H9 (cell line): ENCODE data around the gene AMBRA1. TPM values are rescaled to one million over a fixed set of nuclear protein-coding genes. Genes with fewer than 3 reads are reported as not detected.
A peak's percentile ranks its signal among the peaks of the same experiment; 100 is the strongest.

Experiments used
- DNase-seq: peaks from one replicate; pipeline ENCODE4 v3.0.0-alpha.2; 2017
- H2AFZ ChIP-seq: one replicate; pipeline ENCODE4 v1.6.1; 2013; ENCODE audit warnings: mild to moderate bottlenecking, low read length, control low read depth, moderate library complexity
- H2AK5ac ChIP-seq: 2 replicates; pipeline ENCODE4 v1.6.1; 2013; ENCODE audit warnings: low read length, control low read depth, mixed read lengths; ENCODE audit not compliant: insufficient read length
- H2BK120ac ChIP-seq: one replicate; pipeline ENCODE4 v1.6.1; 2013; ENCODE audit warnings: low read depth, mild to moderate bottlenecking, low read length, control low read depth, inconsistent platforms; ENCODE audit not compliant: poor library complexity, severe bottlenecking
- H2BK12ac ChIP-seq: 2 replicates; pipeline ENCODE4 v1.6.1; 2013; ENCODE audit warnings: low read length, control low read depth, mixed read lengths, low read depth; ENCODE audit not compliant: insufficient read length
- H2BK15ac ChIP-seq: 2 replicates; pipeline ENCODE4 v1.6.1; 2013; ENCODE audit warnings: low read depth, low read length, control low read depth
- H2BK20ac ChIP-seq: one replicate; pipeline ENCODE4 v1.6.1; 2013; ENCODE audit warnings: low read depth, mild to moderate bottlenecking, low read length, control low read depth, inconsistent platforms; ENCODE audit not compliant: poor library complexity, severe bottlenecking
- H2BK5ac ChIP-seq: 2 replicates; pipeline ENCODE4 v1.6.1; 2013; ENCODE audit warnings: low read length, control low read depth, mixed read lengths; ENCODE audit not compliant: insufficient read length
- H3K14ac ChIP-seq: 2 replicates; pipeline ENCODE4 v1.6.1; 2013; ENCODE audit warnings: low read length, control low read depth; ENCODE audit not compliant: insufficient read depth
- H3K18ac ChIP-seq: 2 replicates; pipeline ENCODE4 v1.6.1; 2013; ENCODE audit warnings: low read depth, mild to moderate bottlenecking, mixed read lengths, low read length, control low read depth; ENCODE audit not compliant: insufficient read length
- H3K23ac ChIP-seq: 2 replicates; pipeline ENCODE4 v1.6.1; 2013; ENCODE audit warnings: low read length, control low read depth, mixed read lengths, low read depth; ENCODE audit not compliant: insufficient read length
- H3K23me2 ChIP-seq: 2 replicates; pipeline ENCODE4 v1.6.1; 2013; ENCODE audit warnings: low read depth, mild to moderate bottlenecking, mixed read lengths, low read length, control low read depth; ENCODE audit not compliant: insufficient read length, poor library complexity, severe bottlenecking
- H3K27ac ChIP-seq: 2 replicates; pipeline ENCODE4 v1.5.1; 2013; ENCODE audit warnings: low read length, control low read depth, mixed read lengths, low read depth; ENCODE audit not compliant: insufficient read length
- H3K27me3 ChIP-seq: 2 replicates; pipeline ENCODE4 v1.6.1; 2013; ENCODE audit warnings: low read length, control low read depth, inconsistent platforms; ENCODE audit not compliant: insufficient read depth
- H3K4ac ChIP-seq: 2 replicates; pipeline ENCODE4 v1.6.1; 2013; ENCODE audit warnings: low read depth, mild to moderate bottlenecking, control low read depth, inconsistent platforms, low read length, moderate library complexity
- H3K4me1 ChIP-seq: 2 replicates; pipeline ENCODE4 v1.6.1; 2013; ENCODE audit warnings: low read length, control low read depth, inconsistent platforms; ENCODE audit not compliant: insufficient read depth
- H3K4me2 ChIP-seq: 2 replicates; pipeline ENCODE4 v1.6.1; 2013; ENCODE audit warnings: low read length, control low read depth, mixed read lengths; ENCODE audit not compliant: insufficient read length, insufficient read depth
- H3K56ac ChIP-seq: 2 replicates; pipeline ENCODE4 v1.6.1; 2013; ENCODE audit warnings: low read depth, mild to moderate bottlenecking, mixed read lengths, low read length, control low read depth; ENCODE audit not compliant: insufficient read length
- H3K79me1 ChIP-seq: 2 replicates; pipeline ENCODE4 v1.6.1; 2013; ENCODE audit warnings: low read depth, mild to moderate bottlenecking, moderate library complexity, low read length, control low read depth, inconsistent platforms; ENCODE audit not compliant: insufficient read depth, poor library complexity, severe bottlenecking
- H3K79me2 ChIP-seq: 2 replicates; pipeline ENCODE4 v1.6.1; 2013; ENCODE audit warnings: low read length, control low read depth, inconsistent platforms; ENCODE audit not compliant: insufficient read depth
- H3K9ac ChIP-seq: 2 replicates; pipeline ENCODE4 v1.6.1; 2013; ENCODE audit warnings: low read length, control low read depth, mixed read lengths; ENCODE audit not compliant: insufficient read length; ENCODE audit errors: extremely low read depth
- H3K9me3 ChIP-seq: one replicate; pipeline ENCODE4 v1.6.1; 2013; ENCODE audit warnings: low read depth, low read length, inconsistent platforms; ENCODE audit not compliant: control insufficient read depth
- H3T11ph ChIP-seq: one replicate; pipeline ENCODE4 v1.6.1; 2013; ENCODE audit warnings: mild to moderate bottlenecking, low read length, control low read depth, inconsistent platforms
- H4K20me1 ChIP-seq: one replicate; pipeline ENCODE4 v1.6.1; 2013; ENCODE audit not compliant: control insufficient read depth, insufficient read length, insufficient read depth
- H4K5ac ChIP-seq: 2 replicates; pipeline ENCODE4 v1.6.1; 2013; ENCODE audit warnings: low read depth, mild to moderate bottlenecking, mixed read lengths, low read length, control low read depth; ENCODE audit not compliant: insufficient read length
- H4K8ac ChIP-seq: replicated peaks from 2 replicates; pipeline ENCODE4 v1.6.1; 2013; ENCODE audit warnings: low read length, control low read depth, mixed read lengths, low read depth; ENCODE audit not compliant: insufficient read length
- H4K91ac ChIP-seq: 2 replicates; pipeline ENCODE4 v1.6.1; 2013; ENCODE audit warnings: low read depth, mild to moderate bottlenecking, moderate library complexity, mixed read lengths, low read length, control low read depth; ENCODE audit not compliant: insufficient read length
- H3K27ac Mint-ChIP-seq, 3 experiments: 2 replicates in 2 of 3; 3 replicates in 1 of 3; pipeline ENCODE4 v1.8.0; 2020 to 2021; ENCODE audit warnings: mixed read lengths in 3 of 3, mild to moderate bottlenecking in 1 of 3, moderate library complexity in 1 of 3
- H3K27me3 Mint-ChIP-seq: 2 replicates; pipeline ENCODE4 v1.8.0; 2021; ENCODE audit warnings: low read depth, mild to moderate bottlenecking, moderate library complexity, mixed read lengths
- H3K36me3 Mint-ChIP-seq, 3 experiments: 2 replicates in 2 of 3; 3 replicates in 1 of 3; pipeline ENCODE4 v1.8.0; 2020 to 2021; ENCODE audit warnings: low read depth in 3 of 3, mixed read lengths in 3 of 3; ENCODE audit not compliant: insufficient read depth in 1 of 3
- H3K4me1 Mint-ChIP-seq, 2 experiments: 2 replicates each; pipeline ENCODE4 v1.8.0; 2020; ENCODE audit warnings: mixed read lengths in 2 of 2
- H3K4me3 Mint-ChIP-seq, 2 experiments: 2 replicates in 1 of 2; 3 replicates in 1 of 2; pipeline ENCODE4 v1.8.0; 2020 to 2021; ENCODE audit warnings: mild to moderate bottlenecking in 2 of 2, mixed read lengths in 2 of 2, moderate library complexity in 1 of 2
- H3K9me3 Mint-ChIP-seq, 2 experiments: 2 replicates in 1 of 2; 3 replicates in 1 of 2; pipeline ENCODE4 v1.8.0; 2020; ENCODE audit warnings: mild to moderate bottlenecking in 2 of 2, mixed read lengths in 2 of 2, moderate library complexity in 1 of 2
- WGBS: extraction: QIAGEN DNeasy Blood & Tissue Kit; methylation state at CpG from one replicate; pipeline ENCODE4 v1.1.7; 2013; ENCODE audit warnings: missing lambda C conversion rate, low lambda C conversion rate, mixed read lengths; ENCODE audit not compliant: insufficient read length; ENCODE audit errors: extremely low coverage; 5-methylcytosine and 5-hydroxymethylcytosine counted together
- total RNA-seq: library from RNA; stranded (reverse); gene quantifications from 2 replicates; pipeline ENCODE4 v1.2.1, GENCODE V29; 2021
- TF ChIP-seq, protein P1 (sequence below): fragments of 200-600 bp; sonication (generic); conservative IDR thresholded peaks from 3 replicates; pipeline ENCODE4 v1.8.0; 2021; ENCODE audit warnings: antibody characterized with exemption, mild to moderate bottlenecking

The AMBRA1 gene
- total RNA-seq, 1 experiment from 2014 or later: 37.5 TPM

DNA sequence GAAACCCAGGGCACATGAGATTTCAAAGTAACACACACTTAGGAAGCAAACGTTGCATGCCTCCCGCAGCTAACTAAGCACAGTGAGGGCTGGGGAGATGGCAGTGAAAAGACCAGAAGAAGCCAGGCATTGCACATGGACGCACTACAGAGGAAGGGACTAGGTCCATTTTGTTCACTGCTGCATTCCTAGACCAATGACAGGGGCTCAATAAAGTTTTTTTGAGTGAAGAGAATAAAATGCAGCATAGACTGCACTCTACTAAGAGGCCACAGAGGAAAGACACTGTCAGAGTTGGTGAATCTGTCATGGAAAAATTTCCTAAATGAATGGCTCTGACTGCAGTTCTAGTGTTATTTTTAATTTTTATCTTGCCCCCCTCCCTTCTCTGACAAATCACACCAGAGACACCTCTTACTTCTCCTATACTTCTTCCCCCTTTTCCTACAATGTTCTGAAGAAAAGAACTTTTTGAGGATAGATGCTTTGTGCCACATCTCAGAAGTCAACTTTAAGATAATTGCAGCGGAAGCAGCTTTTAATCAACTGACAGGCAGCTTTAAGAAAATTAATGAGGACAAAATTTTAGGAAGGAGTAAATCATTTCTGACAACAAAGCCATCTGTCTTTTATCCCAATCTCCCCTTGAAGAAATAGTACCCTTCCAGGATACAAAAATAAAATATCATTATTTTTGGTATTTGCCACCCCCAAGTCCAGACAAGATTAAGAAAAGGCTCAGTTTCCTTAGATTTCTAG lies 167.4 kb downstream of the AMBRA1 start:
- H3K23ac ChIP-seq: no peak overlapping the region
- no peak overlapping the region for H3K4ac ChIP-seq
- Mint-ChIP-seq H3K27me3 (no peaks in the 10 kb centered on the region; the same call in 1 of the 2 replicates), H3K4me3 (no peak overlapping the region), H3K36me3 (peaks cover 6 to 36% (median 13%) of the 10 kb centered on the region in 3 experiments; a peak in 6 of 7 replicates), H3K4me1 (peaks cover 20 to 32% of the 10 kb centered on the region in 2 experiments), H3K9me3 (no peaks in the 10 kb centered on the region), H3K27ac (peak overlapping the region in 2 of 3 experiments; percentile 56 to 82; a peak in 3 of 7 replicates)
- H3K23me2 ChIP-seq: no peaks in the 10 kb centered on the region
- H2BK120ac ChIP-seq: no peak overlapping the region
- H4K91ac ChIP-seq: no peak overlapping the region
- H4K20me1 ChIP-seq: no peaks in the 10 kb centered on the region
- TF ChIP-seq, protein P1, sequence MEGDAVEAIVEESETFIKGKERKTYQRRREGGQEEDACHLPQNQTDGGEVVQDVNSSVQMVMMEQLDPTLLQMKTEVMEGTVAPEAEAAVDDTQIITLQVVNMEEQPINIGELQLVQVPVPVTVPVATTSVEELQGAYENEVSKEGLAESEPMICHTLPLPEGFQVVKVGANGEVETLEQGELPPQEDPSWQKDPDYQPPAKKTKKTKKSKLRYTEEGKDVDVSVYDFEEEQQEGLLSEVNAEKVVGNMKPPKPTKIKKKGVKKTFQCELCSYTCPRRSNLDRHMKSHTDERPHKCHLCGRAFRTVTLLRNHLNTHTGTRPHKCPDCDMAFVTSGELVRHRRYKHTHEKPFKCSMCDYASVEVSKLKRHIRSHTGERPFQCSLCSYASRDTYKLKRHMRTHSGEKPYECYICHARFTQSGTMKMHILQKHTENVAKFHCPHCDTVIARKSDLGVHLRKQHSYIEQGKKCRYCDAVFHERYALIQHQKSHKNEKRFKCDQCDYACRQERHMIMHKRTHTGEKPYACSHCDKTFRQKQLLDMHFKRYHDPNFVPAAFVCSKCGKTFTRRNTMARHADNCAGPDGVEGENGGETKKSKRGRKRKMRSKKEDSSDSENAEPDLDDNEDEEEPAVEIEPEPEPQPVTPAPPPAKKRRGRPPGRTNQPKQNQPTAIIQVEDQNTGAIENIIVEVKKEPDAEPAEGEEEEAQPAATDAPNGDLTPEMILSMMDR: no peak
- H3K14ac ChIP-seq: no peak overlapping the region
- H2BK5ac ChIP-seq: no peak overlapping the region
- no CpG with 5 or more reads among the region's 4 CpGs for WGBS
- no peak overlapping the region for H2BK20ac ChIP-seq
- H3K9me3 ChIP-seq: no peaks in the 10 kb centered on the region
- H2BK12ac ChIP-seq: no peak overlapping the region
- H3K9ac ChIP-seq: no peak overlapping the region
- no peak overlapping the region for H4K8ac ChIP-seq
- H3K56ac ChIP-seq: no peak overlapping the region
- DNase-seq: no peak
- no peak overlapping the region for H3K27ac ChIP-seq
- no peaks in the 10 kb centered on the region for H3K4me1 ChIP-seq
- H2BK15ac ChIP-seq: no peak overlapping the region
- no peak overlapping the region for H3T11ph ChIP-seq
- no peak overlapping the region for H2AK5ac ChIP-seq
- no peaks in the 10 kb centered on the region for H3K79me2 ChIP-seq
- no peaks in the 10 kb centered on the region for H3K79me1 ChIP-seq
- H2AFZ ChIP-seq: no peak overlapping the region
- no peak overlapping the region for H4K5ac ChIP-seq
- no peaks in the 10 kb centered on the region for H3K27me3 ChIP-seq
- no peak overlapping the region for H3K18ac ChIP-seq
- no peak overlapping the region for H3K4me2 ChIP-seq
